Hepatocyte (in vitro differentiated cells): Measurements from ENCODE around the gene DCAF8L2. TPM values are rescaled to one million over a fixed set of nuclear protein-coding genes. Genes with fewer than 3 reads are reported as not detected.

Experiments
- DNase-seq: peaks from one replicate; pipeline ENCODE4 v3.0.0-alpha.2; 2016; ENCODE audit warnings: low spot score
- H2AFZ ChIP-seq: fragments of 200-600 bp; sonication (generic); 2 replicates; pipeline ENCODE4 v1.6.0; 2016; ENCODE audit warnings: antibody characterized with exemption, mild to moderate bottlenecking
- H3K27ac ChIP-seq: fragments of 200-600 bp; sonication (generic); 2 replicates; pipeline ENCODE4 v1.5.1; 2016; ENCODE audit warnings: mild to moderate bottlenecking
- H3K27me3 ChIP-seq: fragments of 200-600 bp; sonication (generic); 2 replicates; pipeline ENCODE4 v1.6.1; 2016
- H3K36me3 ChIP-seq: fragments of 200-600 bp; sonication (generic); replicated peaks from 2 replicates; pipeline ENCODE4 v1.5.1; 2016; ENCODE audit warnings: low read depth; ENCODE audit not compliant: insufficient read depth
- H3K4me1 ChIP-seq: fragments of 200-600 bp; sonication (generic); 2 replicates; pipeline ENCODE4 v1.5.1; 2016; ENCODE audit warnings: mild to moderate bottlenecking, moderate library complexity; ENCODE audit not compliant: insufficient read depth
- H3K4me2 ChIP-seq: fragments of 200-600 bp; sonication (generic); 2 replicates; pipeline ENCODE4 v1.6.0; 2016
- H3K4me3 ChIP-seq: fragments of 200-600 bp; sonication (generic); 2 replicates; pipeline ENCODE4 v1.5.1; 2016; ENCODE audit warnings: mild to moderate bottlenecking
- H3K79me2 ChIP-seq: fragments of 200-600 bp; sonication (generic); 2 replicates; pipeline ENCODE4 v1.6.0; 2017; ENCODE audit warnings: mild to moderate bottlenecking
- H3K9me2 ChIP-seq: fragments of 200-600 bp; sonication (generic); replicated peaks from 2 replicates; pipeline ENCODE4 v1.6.0; 2017; ENCODE audit warnings: mild to moderate bottlenecking; ENCODE audit not compliant: insufficient read depth
- H3K9me3 ChIP-seq: fragments of 200-600 bp; sonication (generic); 2 replicates; pipeline ENCODE4 v1.5.1; 2016; ENCODE audit warnings: low read depth, mild to moderate bottlenecking
- H4K20me1 ChIP-seq: fragments of 200-600 bp; sonication (generic); 2 replicates; pipeline ENCODE4 v1.6.0; 2016; ENCODE audit warnings: mild to moderate bottlenecking; ENCODE audit not compliant: insufficient read depth, poor library complexity, severe bottlenecking
- CTCF ChIP-seq: fragments of 200-600 bp; sonication (generic); IDR thresholded peaks from 2 replicates; pipeline ENCODE4 v1.5.1; 2016; ENCODE audit warnings: antibody characterized with exemption, mild to moderate bottlenecking; ENCODE audit not compliant: poor library complexity
- EZH2 ChIP-seq: fragments of 200-600 bp; sonication (generic); IDR thresholded peaks from 2 replicates; pipeline ENCODE4 v1.6.1; 2016; ENCODE audit warnings: antibody characterized with exemption, mild to moderate bottlenecking, borderline replicate concordance
- EZH2phosphoT487 ChIP-seq: fragments of 200-600 bp; sonication (generic); IDR thresholded peaks from one replicate; pipeline ENCODE4 v1.6.1; 2018; ENCODE audit warnings: antibody characterized with exemption, mild to moderate bottlenecking, low read depth, moderate library complexity; ENCODE audit not compliant: unreplicated experiment, severe bottlenecking
- WGBS: methylation state at CpG from one replicate; pipeline ENCODE4 v1.1.6; 2016; ENCODE audit warnings: low lambda C conversion rate; ENCODE audit errors: missing lambda C conversion rate; 5-methylcytosine and 5-hydroxymethylcytosine counted together
- polyA plus RNA-seq: library from polyadenylated mRNA; unstranded; fragments of >200 nt; fragmentation: Nextera tagmentation; extraction: Ambion mirVana; gene quantifications from 2 replicates; pipeline ENCODE4 v1.2.1, GENCODE V29; 2016
- total RNA-seq: library from RNA; depleted of rRNA; stranded (reverse); fragments of >200 nt; gene quantifications from 2 replicates; pipeline ENCODE4 v1.2.3, GENCODE V29; 2014

DCAF8L2 gene
- total and polyA plus RNA-seq, 2 experiments from 2014 or later, result not detected

GRCh38 chrX:27656581-27656980, 66.4 kb downstream of the DCAF8L2 start:
- WGBS, result 60% methylated on average over 1 of the region's 1 CpG
- Histone ChIP-seq H3K27ac (no peak overlapping the region), H3K9me3 (no peaks in the 10 kb centered on the region), H3K9me2 (no peaks in the 10 kb centered on the region), H3K4me3 (no peak overlapping the region), H4K20me1 (no peaks in the 10 kb centered on the region), H2AFZ (no peak overlapping the region), H3K36me3 (no peaks in the 10 kb centered on the region), H3K4me2 (no peak overlapping the region), H3K27me3 (no peaks in the 10 kb centered on the region), H3K79me2 (no peaks in the 10 kb centered on the region), H3K4me1 (no peaks in the 10 kb centered on the region)
- DNase-seq, result no peak
- no peak for TF ChIP-seq EZH2phosphoT487
- no peak for TF ChIP-seq EZH2
- no peak for TF ChIP-seq CTCF

- Histone ChIP-seq H3K4me1 (no peaks in the 10 kb centered on the region), H3K79me2 (no peaks in the 10 kb centered on the region), H3K9me3 (no peaks in the 10 kb centered on the region), H3K27me3 (no peaks in the 10 kb centered on the region), H3K9me2 (no peaks in the 10 kb centered on the region), H2AFZ (no peak overlapping the region), H3K4me3 (no peak overlapping the region), H3K36me3 (no peaks in the 10 kb centered on the region), H3K27ac (no peak overlapping the region), H4K20me1 (no peaks in the 10 kb centered on the region), H3K4me2 (no peak overlapping the region)
- no peak for TF ChIP-seq CTCF
- TF ChIP-seq EZH2, result no peak
- no peak for TF ChIP-seq EZH2phosphoT487
- DNase-seq, result no peak
Measured at GRCh38 chrX:27660878-27661277, 70.7 kb downstream of the DCAF8L2 start.

GRCh38 chrX:27671234-27671633, 81.1 kb downstream of the DCAF8L2 start:
- TF ChIP-seq EZH2phosphoT487 (no peak), EZH2 (no peak), CTCF (no peak)
- 76% methylated on average over 2 of the region's 2 CpGs for WGBS
- H3K9me3 ChIP-seq, result no peaks in the 10 kb centered on the region

DNA sequence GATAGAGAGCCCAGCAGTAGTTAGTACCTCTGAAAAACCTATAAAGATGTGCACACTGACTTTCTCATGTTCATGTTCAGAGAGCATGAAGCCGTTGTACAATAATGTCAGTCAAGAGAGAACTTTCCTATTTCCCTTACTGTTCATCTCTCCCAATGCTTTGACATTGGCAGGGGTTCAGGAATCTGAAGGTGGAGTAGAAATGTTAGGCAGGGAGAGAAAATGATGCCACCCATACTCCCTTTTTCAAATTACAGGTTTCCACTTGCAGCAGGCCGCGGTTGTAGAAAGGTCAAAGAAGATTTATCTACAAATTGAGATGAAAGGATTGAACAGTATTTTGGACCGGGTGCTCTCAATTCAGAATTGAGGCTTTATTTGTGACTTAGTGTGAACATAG, 84.3 kb downstream of the DCAF8L2 start:
- no peaks in the 10 kb centered on the region for H3K9me3 ChIP-seq
- H3K79me2 ChIP-seq, result no peaks in the 10 kb centered on the region
- H3K27me3 ChIP-seq, result no peaks in the 10 kb centered on the region
- H3K27ac ChIP-seq, result no peak overlapping the region
- H3K4me3 ChIP-seq, result no peak overlapping the region
- H2AFZ ChIP-seq, result no peak overlapping the region
- no peak for DNase-seq
- H3K4me2 ChIP-seq, result no peak overlapping the region
- no peaks in the 10 kb centered on the region for H3K36me3 ChIP-seq
- H3K4me1 ChIP-seq, result no peaks in the 10 kb centered on the region
- H3K9me2 ChIP-seq, result no peaks in the 10 kb centered on the region
- TF ChIP-seq EZH2phosphoT487, result no peak
- no peak for TF ChIP-seq EZH2
- no peak for TF ChIP-seq CTCF
- 87% methylated on average over 4 of the region's 4 CpGs for WGBS
- H4K20me1 ChIP-seq, result no peaks in the 10 kb centered on the region

More at GRCh38 chrX:27671234-27671633, 81.1 kb downstream of the DCAF8L2 start:
- Histone ChIP-seq H3K4me2 (no peak overlapping the region), H3K79me2 (no peaks in the 10 kb centered on the region), H4K20me1 (no peaks in the 10 kb centered on the region), H3K4me3 (no peak overlapping the region), H3K27ac (no peak overlapping the region), H3K9me2 (no peaks in the 10 kb centered on the region), H3K27me3 (no peaks in the 10 kb centered on the region), H3K36me3 (no peaks in the 10 kb centered on the region), H2AFZ (no peak overlapping the region), H3K4me1 (no peaks in the 10 kb centered on the region)
- no peak for DNase-seq
